ENCODE results near the gene KLK6. TPM values are rescaled to one million over a fixed set of nuclear protein-coding genes. Genes with fewer than 3 reads are reported as not detected.

KLK6 gene
- total RNA-seq, 1 donor from 2014 or later: not detected

DNA sequence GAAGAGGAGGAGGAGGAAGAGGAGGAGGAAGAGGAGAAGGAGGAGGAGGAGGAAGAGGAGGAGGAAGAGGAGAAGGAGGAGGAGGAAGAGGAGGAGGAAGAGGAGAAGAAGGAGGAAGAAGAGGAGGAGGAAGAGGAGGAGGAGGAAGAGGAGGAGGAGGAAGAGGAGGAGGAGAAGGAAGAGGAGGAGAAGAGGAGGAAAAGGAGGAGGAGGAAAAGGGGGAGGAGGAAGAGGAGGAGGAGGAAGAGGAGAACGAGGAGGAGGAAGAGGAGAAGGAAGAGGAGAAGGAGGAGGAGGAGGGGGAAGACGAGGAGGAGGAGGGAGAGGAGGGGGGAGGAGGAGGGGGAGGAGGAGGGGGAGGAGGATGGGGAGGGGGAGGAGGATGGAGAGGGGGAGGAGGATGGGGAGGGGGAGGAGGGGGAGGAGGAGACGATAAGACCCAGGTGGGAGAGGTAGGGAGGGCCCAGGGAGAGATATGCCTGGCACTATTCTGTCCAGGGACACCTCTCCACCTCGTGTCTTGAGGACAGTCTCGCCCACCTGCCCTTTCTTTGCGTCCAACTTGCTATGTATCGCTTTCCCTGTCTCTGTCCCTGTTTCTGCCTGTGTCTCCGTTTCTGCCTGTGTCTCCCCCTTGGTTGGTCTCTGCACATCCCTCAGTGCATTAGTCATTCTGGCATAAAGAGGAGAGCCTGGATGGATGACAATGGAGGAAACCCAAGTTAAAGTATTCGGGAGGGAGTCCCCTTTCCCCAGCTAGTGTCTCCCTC, 9.5 kb downstream of the KLK6 start:
- no peak for DNase-seq (ENCODE audit: low read depth)

DNA sequence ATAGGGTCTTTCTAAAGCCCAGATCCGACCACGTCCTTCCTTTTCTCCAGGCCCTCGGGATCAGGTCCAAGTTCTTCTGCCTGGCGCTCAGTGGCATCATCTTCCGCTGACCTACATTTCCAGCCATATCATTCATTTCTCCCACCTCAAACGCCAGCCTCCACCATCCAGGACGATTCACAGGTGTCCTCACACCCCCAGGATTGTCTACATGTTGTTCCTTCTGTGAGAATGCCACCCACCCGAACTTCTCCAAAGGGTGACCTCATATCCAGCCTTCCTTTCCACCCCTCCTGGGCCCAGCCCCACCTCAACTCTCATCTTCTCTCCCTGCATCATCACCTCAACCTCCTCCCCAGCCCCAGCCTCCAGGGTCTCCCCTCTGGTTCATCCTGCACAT, 11.8 kb downstream of the KLK6 start:
- no peak for DNase-seq (ENCODE audit: low read depth)

DNA sequence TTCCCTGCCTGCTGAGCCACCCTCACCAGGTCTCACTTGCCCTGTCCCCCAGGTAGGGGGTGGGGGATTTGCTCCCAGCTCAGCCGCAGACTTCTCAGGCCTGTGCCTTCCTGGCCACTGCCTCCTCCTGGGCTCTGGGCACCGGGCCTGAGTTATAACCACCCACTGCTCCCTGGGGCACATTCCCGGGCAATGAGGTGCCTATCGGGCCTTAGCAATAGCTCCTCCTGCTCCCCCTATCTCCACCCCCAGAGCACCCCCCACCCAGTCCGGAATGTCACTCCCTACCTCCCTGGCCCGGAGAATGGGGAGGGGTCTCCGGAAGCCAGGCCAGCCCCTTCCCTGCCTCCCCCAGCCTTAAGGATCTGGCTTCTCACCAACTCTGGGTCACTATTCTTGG, 16.5 kb downstream of the KLK6 start, which contains the start of gene KLK5:
TSS of gene KLK5 (minus strand) at position 129 of the 400 bp plus-strand sequence. CDS start 381 bp downstream, outside the sequence.
- DNase-seq (ENCODE audit: low read depth): no peak

DNA sequence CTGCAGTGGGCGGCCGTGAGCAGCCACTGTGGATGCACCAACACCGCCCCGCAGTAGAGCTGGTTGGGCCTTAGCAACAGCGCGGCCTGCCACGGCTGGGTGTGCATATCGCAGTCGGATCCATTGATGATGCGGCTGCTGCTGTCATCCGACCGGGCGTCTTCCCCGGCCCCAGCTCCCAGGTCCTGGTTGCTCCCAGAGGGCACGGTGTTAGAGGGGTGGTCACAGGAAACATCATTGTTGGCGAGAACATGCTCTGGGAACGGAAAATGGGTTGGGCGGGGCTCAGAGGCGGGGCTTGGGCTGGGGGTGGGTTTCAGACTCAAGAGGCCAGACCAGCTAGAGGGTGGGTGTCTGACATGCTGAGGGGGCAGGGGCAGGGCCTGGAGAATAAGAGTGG, 19.5 kb downstream of the KLK6 start:
- DNase-seq (ENCODE audit: low read depth): no peak

DNA sequence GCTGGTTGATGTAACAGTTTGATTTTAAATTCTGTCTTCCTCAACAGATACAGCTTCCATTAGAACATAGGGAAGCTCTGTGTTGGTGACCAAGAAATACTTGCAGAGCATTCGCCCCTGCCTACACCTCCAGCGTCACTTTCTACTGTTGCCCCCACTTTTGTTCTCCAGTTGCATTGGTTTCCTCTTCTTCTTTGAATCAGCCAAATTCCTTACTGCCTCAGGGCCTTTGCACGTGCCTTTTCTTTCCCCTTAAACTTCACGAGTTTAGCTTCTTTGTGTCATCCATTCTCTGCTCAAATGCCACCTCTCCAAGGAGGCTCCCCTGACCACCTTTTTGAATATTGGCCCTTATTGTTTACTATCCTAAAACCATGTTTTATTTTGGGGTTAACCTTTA, 22.3 kb downstream of the KLK6 start:
- DNase-seq (ENCODE audit: low read depth): no peak

DNA sequence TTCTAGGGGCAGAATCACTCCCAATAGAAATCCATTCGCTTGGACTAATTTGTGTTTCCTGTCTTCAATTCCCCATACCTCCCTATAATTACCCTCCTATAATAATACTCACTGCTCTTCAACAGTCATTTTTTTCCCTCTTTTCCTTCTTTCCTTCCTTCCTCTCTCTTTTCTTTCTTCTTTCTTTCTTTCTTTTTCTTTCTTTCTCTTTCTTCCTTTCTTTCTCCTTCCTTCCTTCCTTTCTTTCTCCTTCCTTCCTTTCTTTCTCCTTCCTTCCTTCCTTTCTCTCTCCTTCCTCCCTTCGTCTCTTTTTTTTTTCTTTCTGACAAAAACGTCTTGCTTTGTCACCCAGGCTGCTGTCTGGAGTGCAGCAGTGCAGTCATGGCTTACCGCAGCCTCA, 24.6 kb downstream of the KLK6 start:
- DNase-seq (ENCODE audit: low read depth): no peak

DNA sequence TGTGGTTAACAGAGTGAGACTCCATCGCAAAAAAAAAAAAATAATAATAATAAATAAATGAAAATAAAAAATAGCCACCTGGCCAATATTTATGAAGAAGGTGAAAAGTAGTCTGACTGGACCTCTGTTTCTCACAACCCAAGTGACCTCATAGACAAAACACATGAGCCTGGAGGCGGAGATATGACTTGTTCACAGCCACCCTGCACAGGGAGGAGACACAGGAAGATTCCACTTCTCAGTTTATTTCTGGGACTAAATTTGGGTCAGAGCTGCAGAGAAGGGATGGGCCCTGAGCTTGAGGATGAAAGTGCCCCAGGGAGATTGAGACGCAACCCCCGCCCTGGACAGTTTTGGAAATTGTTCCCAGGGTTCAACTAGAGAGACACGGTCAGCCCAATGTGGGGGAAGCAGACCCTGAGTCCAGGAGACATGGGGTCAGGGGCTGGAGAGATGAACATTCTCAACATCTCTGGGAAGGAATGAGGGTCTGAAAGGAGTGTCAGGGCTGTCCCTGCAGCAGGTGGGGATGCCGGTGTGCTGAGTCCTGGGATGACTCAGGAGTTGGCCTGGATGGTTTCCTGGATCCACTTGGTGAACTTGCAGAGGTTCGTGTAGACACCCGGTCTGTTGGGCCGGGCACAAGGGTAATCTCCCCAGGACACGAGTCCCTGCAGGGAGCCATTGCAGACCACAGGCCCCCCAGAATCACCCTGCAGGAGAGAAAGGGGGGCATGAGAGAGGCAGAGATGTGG, 26.1 kb downstream of the KLK6 start:
- no peak for DNase-seq (ENCODE audit: low read depth)

DNA sequence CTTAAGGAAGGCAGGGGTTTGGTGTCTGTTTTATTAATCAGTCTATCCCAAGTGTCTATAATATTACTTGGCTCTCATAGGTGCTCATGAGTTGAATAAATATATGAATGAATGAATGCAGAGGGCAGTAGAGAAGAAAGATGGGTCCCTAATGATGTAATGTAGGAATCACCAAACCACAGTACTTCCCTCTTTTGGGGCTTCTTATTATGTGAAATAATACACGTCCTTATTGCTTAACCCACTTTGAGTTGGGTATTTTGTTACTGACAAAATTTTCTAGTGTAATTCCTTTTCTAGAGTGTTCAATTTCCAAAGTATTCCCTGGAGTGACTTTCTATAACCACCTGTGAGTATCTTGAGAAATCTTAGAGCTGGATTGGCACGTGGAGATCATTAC, 29.8 kb downstream of the KLK6 start:
- DNase-seq (ENCODE audit: low read depth): no peak

DNA sequence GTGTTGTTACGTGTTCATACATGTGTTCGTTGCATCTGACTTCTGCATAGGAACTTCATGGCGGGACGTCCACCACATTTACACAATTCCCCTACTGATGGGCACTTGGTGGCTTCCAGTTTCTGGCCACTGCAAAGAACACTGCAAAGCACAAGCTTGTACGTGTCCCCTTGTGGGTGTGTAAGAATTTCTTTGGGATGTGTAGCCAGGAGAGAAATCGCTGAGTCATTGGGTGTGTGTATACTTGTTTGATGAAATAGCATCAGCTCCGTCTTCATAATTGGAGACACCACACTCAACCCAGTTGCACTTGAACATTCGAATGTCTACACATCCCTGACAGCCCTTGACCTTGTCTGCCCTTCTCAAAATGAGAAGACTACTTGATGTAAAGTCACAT, 35.8 kb downstream of the KLK6 start:
- no peak for DNase-seq (ENCODE audit: low read depth)

DNA sequence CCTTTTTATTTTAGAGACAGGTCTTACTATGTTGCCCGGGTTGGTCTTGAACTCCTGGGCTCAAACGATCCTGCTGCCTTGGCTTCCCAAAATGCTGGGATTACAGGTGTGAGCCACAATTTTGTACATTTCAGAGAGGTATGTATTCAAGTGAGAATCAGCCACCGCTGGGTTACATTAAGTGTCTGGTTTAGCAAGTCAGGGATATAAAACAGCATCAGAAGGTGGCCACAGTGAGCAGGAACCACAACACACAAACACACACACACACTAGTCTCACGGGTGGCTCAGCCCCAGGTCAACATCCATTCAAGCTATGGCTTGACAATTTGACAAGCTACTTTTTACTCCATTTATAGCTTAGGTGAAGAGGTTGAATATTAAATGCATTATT, 36.7 kb downstream of the KLK6 start:
- no peak for DNase-seq (ENCODE audit: low read depth)

DNA sequence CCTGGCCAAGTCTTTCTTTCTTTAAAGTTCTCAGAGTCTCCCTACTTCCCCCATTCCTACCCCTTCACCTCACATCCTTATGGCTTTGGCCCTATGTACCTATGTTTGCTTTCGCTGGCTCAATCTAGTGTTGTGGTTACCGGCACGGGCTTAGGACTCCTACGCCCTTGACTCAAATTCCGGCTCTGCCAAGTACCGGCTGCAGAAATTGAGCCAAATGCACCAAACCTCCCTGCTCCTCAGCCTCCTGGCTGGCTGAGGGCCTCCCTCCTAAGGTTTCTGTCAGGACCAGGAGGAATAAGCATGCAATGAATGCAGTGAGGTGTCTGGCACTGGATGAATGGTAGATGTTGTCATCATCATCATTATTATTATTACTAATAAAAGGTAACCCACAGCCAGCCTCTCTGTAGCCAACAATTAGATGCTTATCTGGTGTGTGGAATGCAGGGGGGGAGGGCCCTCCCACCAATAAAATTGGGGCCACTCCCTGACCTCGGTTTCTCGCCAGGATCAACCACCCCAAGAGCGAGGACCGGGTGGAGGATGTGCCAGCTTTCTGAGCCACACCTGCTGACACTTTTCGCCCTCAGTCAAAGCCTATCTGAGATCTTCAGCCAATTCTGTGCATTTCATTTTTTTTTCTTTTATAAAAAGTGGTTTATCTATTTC, 37.2 kb downstream of the KLK6 start:
- no peak for DNase-seq (ENCODE audit: low read depth)

DNA sequence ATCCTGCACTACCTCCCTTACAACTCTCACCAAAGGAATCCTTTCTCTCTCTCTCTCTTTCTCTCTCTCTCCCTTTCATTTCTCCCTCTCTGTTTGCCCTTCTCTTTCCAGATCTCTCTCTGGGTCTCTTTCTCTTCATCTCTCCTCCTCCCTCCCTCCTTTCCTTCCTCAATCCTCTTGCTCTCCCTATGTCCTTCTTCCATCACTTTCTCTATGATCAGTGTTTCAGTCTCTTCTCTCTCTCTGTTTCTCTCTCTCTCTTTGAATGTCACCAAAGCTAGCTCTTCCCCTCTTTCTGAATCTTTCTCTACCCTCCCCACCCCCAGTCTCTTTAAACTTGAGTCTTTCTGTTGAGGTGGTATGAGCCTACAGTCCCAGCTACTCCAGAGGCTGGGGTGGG, 38.4 kb downstream of the KLK6 start:
- no peak for DNase-seq (ENCODE audit: low read depth)

DNA sequence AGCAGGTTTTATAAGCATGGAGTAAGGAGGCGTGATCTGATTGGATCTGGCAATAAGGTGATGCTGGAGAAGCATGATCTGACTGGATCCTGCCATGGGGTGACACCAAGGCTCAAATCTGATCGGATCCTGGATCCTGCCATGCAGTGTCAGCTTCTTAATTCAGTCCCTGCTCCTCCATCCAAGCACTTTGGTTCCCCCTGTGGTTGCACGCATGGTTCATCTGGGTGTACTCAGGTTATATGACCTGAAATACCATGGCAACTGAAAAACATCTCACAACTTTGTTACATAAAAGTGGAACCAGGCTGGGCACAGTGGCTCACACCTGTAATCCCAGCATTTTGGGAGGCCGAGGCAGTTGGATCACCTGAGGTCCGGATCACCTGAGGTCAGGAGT, 40.6 kb downstream of the KLK6 start:
- DNase-seq (ENCODE audit: low read depth): no peak

DNA sequence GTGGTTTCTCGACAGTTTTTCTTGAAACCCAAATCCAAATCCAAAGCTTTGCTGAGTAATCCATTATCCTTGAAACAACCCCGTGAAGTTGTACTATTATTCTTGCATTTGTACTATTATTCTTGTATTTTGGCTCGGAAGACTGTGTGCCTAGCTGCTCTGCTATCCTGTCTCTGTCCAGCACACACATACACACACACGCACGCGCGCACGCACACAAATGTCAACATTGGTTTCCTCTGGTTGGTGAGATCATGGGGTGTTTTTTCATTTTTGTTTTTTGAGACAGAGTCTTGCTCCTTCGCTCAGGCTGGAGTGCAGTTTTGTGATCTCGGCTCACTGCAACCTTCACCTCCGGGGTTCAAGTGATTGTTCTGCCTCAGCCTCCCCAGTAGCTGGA, 43.2 kb downstream of the KLK6 start:
- no peak for DNase-seq (ENCODE audit: low read depth)

DNA sequence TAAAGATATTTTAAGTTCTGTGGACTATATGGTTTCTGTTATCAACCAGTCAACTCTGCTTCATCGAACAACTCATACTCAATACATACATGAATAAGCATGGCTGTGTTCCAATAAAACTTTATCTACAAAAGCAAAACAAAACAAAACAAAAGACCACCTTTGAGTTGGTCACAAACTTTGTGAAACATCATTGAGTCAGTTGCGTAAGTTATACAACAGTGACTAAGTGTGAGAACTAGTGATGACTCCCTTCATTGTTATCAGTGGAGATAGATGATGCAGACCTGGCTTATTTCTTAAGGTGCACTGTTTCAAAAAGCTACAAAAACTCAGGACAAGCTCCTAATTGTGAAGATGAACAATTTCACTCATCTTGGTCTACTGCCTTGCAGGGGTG, 43.7 kb downstream of the KLK6 start:
- no peak for DNase-seq (ENCODE audit: low read depth)

DNA sequence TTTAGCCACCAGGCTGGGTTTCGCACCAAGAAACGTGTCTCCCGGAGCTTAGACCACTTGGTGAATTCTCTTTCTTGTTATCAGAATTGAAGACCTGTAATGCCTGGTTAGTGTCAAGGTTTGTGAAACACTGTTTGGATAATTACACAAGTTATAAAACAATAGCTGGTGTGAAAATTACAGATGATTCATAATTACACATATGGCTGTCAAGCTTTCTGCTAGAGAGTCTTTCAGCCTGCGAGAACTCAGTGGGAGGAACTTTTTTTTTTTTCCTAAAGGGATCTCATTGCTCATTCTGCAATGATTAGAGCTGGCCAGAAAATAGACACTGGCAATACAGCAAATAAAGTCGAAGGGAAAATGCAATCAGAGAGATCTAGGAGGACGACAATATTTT, 44.8 kb downstream of the KLK6 start:
- DNase-seq (ENCODE audit: low read depth): no peak

DNA sequence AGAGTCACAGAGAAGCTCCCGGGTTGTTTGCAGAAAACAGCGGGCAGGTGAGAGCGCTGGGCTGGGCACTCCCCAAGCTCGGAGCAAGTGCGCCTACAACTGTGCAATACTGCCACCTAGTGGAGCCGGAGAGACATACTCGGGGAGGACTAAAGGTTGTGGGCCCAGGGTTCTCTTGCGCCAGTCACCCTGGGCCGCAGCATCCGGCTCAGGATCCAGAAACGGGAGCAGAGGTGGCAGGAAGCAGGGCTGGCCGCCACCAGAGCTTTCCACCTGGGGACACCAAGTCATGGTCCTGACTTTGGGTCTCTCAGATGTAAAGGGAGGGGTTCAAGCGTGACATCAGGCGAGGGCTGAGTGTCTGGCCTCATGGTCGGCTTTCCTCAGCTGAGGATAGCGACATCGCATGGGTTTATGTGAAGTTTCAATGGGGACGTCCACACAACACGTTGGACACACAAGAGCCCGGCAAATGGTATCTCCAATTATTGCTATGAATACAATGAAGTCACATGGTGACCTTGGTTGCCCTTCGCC, 47.0 kb downstream of the KLK6 start:
- peak; percentile 79 for DNase-seq (ENCODE audit: low read depth)

DNA sequence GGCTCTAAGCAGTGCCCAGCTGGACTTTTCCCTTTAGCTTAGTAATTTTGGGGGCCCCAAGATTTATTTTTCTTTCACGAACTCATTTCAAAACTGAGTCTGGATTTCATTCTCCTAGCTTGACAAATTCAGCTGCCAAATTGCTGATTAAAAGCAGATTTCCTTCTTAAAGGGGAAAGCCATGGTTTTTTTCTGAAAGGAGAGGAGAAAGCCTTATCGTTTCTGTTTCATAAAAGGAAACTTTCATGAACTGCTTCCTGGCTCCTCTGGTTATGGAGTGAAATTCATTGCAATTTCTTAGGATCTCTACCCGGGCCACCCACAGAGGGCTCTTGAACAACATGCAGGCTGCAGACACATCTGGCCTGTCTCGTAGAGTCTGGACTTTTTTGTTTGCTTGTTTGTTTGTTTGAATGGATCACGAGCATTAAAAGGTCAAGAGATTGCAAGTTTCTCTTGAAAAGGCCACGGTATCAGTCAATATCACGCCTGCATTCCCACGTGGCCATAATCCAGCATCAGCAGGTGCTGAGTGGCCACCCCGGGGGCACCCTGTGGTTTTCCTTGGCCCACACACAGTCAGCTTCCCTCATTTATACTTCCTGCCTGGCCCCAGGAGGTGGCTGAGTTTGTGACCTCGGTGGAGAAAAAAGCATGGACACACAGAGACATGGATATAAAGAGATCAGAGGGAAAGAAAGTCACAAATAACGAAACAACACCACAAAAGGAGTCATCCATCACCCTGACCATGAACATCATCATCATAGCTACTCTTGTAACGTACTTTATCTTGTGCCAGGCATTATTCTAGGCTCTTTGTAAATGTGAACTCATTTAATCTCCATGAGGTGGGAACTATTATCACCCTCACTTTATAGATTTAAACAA, 47.7 kb downstream of the KLK6 start:
- DNase-seq (ENCODE audit: low read depth): peak; percentile 18

DNA sequence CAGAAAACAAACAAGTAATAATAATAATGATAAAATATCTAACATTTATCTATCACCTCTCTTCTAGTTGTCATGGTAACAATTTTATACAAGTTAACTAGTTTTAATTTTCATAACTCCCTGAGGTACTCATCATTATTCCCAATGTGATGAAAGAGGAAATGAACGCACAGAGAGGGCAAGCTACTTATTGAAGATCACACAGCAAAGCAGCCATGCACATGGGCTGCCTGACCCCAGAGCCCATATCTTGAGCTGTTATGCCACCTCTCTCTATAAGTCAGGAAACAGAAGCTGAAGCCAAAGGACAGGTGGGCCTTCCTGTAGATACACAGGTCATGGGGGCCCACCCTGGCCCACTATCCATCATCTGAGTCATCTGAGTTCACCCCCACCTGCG, 53.3 kb downstream of the KLK6 start:
- no peak for DNase-seq (ENCODE audit: low read depth)

DNA sequence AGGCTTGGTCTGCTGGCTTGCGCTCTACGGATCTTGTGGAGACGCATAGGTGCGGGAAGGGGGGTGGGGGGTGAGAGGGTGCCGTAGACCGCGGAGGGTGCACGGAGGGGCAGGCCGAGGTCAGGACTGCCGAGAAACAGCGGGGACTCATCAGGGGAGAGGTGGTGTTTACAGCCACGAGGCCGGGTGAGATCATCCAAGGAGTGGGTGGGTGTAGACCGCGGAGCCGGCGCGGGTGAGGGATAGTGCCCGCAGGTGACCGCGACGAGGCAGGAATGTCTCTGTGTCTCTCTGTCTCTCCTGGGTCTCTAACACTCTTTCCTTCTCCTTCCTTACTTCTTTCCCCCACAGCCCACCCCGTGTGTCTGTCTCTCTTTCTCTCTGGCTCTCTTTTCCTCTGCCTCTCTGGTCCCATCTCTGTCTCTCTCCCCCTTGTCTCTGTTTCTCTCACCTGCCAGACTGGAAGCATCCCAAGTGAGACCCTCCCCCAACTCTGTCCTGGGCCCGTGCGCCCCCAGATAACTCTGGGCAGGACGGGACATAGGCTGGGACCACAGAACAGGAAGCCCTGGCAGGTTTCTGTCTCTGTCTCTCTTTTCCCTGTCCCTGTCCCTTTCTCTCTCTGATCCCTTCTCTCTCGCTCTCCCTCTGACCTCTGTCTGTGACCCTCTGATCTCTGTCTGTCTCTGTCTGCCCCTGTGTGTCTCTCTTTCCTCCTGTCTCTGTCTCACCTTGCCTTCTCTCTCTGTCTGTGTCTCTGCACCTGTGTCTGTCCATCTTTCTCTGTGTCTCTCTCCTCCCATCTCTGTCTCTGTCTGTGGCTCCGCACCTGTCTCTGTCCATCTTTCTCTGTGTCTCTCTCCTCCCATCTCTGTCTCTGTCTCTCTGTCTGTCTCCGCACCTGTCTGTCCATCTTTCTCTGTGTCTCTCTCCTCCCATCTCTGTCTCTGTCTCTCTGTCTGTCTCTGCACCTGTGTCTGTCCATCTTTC, 56.4 kb downstream of the KLK6 start:
- DNase-seq (ENCODE audit: low read depth): no peak
